Measurements from ENCODE around the gene FAM89A.
A peak's percentile ranks its signal among the peaks of the same experiment; 100 is the strongest.
"Not testable (repeated sequence)": the region's sequence is repeated elsewhere in the genome, so short reads cannot be mapped to it uniquely, and the experiment has no call there.

The FAM89A gene

DNA sequence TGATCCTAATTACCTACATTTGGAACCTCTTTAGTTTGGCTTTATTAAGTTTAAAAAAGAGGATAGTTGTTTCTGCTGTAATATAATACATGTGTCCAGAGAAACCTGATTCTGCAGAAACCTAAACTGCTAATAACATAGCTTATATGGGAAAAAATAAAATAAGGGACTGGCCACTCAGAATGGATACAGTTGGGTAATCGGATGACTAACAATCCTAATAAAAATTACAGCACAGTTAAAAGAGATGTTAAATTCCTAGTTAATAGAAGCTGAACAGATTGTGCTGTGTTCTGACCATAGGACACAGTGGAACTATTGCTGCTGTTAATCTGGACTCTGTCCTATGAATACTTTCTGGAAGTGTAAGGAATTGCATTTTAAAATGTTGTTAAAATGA is 45.2 kb downstream of the FAM89A start:
- no peak for DNase-seq

DNA sequence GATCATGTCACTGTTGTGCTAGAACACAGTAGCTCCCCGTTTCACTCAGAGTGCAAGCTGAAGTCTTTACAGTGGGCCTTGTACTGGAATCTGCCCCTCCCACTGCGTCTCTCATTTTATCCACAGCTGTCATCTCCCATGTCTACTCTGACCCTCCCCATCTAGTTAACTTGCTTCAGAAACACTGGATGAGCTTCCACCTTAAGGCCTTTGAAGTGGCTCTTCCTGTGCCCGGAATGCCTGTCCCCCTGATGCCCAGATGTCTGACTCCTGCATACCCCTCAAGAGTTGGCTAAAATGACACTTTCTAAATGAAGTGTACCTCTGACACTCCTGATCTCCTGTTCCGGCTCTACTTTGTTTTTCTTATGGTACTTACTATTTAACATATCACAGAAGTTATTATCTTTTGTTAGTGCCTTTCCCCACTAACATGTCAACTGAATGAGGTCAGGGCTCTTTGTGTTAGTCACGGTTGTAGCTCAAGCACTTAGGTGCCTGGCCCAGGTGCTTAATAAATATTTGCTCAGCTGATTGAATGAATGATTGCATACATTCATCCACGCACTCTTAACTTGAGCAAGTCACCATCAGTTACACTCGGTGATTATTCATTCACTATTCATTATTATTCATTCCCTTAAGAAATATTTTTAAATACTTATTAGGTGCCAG is 47.8 kb downstream of the FAM89A start:
- DNase-seq = no peak

DNA sequence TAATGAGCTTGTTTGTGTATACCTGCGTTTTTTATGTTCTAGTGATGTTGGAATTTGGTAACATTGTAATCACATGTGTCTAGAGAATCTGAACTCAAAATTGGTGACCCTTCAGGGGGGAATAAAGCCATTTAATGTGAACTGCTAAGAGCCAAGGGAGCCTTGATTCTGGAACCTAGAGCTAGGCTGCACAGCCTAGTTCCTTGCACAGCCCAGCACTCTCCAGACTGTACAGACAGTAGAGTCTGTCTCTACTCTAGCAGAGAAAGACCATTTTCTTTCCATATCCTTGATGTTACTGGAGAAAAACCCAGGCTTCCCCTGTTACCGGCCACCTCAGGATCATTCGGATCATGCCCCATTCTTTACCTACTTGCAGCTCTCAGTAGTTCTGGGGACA is 52.6 kb downstream of the FAM89A start:
- no peak for DNase-seq

DNA sequence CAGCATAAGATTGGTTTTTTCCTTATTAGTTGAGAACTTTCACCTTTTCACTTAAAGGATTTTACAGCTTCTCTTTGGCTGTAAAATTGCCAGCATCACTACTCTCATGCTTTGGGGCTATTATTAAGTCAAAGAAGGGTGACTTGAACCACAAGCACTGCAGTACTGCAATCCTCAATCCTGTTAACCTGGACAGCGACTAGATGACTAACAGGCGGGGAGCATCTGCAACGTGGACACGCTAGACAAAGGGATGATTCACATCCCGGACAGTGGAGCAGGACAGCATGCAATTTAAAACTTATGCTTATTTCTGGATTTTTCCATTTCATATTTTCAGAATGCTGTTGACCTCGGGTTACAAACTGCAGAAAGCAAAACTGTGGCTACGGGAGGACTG is 53.1 kb downstream of the FAM89A start:
- DNase-seq = no peak

DNA sequence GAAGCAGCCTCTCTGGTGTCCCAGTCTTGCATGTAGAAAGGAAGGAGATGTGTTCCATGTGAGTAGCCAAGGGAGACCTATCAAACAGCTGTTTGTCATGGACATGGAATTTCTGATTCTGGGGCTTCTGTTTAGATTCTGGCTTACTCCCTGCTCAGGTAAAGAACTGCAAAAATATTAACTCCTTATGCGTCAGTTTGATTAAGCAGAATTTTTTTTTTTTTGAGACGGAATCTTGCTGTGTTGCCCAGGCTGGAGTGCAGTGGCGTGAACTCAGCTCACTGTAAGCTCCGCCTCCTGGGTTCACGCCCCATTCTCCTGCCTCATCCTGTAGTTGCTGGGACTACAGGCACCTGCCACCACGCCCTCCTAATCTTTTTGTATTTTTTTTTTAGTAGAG is 54.3 kb downstream of the FAM89A start:
- DNase-seq = no peak

DNA sequence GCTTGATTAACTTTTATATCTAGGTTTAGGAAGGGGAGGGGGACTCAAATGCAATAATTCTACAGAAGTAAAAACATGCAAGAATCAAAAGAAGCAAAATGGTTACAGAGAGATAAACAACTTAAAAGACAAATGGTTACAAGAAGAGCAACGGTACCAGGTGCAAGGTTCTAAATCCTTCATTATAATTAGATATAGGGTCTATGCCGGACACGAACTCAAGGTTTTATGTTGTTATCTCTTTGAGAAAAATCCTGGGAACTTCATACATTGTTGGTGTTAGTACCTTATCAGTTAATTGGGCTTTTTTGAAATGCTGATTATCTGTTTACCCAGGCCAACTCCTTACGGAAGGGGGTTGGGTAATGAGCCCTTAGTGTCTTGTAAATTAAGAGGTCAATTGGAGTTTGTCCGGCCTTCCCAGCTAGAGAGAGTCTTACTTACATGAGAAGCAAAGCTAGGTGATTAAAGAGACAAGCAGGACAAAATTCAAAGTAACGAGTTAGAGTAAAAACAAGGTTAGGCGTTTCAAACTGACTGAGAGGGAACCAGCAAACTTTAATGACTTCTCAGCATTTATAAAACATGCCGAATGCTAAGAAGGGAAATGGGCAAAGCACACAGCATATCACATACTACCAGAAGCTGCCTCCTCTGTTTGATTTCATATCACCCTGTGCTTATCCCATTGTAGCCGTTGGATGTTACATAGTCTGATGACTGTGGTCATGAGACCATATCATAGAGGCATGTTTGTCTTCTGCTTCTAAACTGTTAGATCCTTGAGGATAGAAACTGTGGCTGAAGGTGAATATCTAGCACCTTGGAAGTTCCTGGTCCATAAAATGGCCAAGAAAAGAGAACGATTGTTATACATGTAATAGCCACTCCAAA is 55.2 kb downstream of the FAM89A start:
- DNase-seq = not testable (repeated sequence)

DNA sequence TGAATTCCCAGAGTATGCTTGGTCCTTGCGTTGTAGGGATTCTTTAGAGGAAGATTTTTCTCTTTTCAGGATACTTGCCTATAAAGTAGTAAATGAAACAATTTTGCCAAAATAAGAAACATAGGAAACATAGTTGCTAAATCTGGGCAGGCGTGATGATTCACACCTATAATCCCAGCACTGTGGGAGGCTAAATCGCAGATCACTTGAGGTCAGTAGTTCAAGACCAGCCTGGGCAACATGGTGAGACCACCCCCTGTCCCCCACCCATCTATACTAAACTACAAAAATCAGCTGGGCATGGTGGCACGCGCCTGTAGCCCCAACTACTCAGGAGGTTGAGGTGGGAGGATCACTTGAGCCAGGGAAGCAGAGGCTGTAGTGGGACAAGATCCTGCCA is 56.2 kb downstream of the FAM89A start:
- no peak for DNase-seq

DNA sequence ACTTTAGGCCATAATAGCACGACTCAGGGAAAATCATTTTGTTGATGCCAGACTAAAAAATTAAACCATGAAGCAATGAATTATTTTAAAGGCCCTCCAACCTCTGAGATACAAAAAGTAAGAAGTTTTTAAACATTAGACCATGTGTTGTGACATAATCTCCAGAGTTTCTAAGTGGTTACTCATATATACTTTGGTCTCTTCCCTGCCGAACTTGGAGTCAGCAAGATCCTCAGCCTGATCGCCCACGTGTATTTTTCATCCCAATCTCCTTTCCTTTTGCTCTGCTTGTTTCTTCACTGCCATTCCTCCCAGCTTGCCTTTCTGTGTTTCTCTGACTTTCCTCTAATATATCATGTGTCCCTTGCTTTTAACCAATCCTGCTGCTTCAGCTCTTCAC is 57.4 kb downstream of the FAM89A start:
- DNase-seq = no peak

DNA sequence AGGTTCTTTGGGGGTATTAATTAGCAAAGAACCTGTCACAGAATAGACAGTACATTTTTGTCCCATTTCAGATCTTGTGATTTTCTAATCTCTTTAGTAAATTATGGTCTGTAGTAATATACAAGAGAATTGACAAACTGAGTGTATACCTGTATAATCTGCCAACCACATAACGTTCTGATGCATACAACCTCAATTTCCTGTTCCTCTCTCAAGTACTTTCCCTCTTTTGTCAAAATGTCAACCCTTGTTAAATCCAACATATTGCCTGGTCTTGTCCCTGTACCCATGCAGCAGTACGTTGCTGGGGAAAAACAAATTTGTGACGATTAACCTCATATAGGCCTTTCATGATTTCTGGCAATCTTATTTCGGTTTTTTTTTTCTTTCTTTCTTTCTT is 60.1 kb downstream of the FAM89A start:
- no peak for DNase-seq

DNA sequence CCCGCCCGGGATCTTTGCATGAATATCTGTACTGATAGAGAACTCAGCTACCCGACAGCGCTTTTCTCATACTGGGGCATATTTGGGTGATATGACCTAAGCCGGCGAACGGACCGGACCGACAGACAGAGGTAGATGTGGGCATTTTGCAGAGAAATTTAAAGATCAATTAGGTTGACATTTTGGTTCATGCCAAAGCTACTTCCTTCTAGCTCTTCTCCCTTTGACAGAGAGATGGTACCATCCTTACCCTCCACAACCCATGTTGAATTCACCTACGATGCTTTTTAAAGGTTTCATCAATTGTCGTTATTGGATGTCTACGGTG is 60.7 kb downstream of the FAM89A start:
- no peak for DNase-seq

DNA sequence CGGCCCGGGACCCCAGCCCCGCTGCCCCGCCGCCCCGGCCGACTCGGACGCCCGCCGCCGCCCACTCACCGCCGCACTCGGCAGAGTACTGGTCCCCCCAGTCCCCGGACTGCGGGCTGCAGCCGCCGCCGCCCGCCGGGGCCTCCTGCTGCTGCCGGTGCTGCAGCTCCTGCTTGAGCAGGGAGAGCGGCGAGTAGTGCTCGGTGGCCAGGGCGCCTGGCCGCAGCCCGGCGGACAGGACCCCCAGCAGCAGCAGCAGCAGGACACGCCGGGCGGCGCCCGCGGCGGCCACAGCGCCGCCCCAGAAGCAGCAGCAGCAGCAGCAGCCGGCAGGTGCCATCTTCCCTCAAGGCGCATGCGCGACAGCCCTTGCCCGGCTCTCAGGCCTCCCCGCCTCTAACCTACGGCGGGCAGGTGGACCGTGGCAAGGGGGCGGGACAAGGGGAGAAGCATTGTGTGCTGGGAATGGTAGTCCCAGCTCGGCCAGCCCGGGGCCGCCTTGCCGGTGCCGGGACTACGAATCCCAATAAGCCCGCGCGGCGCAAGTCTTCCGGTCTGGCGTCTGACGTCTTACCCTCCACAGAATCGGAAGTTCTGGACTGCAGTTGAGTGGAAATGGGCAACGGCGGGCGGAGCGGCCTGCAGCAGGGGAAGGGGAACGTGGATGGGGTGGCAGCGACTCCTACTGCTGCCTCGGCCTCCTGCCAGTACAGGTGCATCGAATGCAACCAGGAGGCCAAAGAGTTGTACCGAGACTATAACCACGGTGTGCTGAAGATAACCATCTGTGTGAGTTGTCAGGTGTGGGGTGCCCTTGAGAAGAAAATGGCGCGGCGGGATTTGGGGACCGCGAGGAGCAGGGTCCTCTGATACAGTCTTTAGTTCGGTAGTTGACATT is 61.3 kb downstream of the FAM89A start, which contains the start of the genes ARV1 and TTC13:
ARV1 (plus strand) TSS at position 604 of the 898 bp plus-strand sequence; CDS start at position 616, 12 bp downstream.
TTC13 (minus strand) TSS at position 371 of the 898 bp plus-strand sequence; CDS start at position 340, 31 bp downstream.
- peak; percentile 93 for DNase-seq

DNA sequence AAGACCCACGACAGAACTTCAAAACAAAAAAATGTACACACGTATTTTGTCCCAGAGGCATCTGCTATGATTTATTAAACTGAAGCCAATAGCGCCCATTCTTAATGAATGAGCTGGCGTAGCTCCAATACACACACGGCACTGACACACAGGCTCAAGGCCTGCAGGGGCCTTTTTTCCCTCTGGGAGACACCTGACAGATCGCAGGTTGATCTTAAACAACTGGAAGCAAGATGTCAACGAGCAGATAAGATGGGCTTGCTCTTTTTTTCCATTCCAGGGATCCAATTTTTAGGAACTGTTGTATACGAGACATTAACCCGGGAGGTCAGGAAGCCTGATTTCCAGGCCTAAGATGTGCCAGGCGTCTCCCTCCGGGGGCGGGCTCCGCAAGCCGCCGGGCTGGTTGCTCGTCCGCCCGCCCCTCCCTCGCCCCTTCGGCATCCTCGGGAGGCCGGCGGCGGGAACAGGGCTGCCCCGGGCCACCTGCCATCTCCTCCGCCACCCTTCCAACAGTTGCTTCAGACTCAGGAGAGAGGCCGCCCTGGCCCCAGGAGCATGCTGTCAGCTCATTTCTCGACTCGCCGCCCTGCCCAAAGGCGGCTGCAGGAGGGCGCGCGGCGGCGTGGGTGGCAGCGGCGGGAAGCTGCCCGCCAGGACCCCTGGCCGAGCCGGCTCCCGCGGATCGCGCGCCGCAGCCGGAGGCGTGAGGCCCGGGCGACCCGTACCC is 62.1 kb downstream of the FAM89A start:
- DNase-seq = peak; percentile 74

DNA sequence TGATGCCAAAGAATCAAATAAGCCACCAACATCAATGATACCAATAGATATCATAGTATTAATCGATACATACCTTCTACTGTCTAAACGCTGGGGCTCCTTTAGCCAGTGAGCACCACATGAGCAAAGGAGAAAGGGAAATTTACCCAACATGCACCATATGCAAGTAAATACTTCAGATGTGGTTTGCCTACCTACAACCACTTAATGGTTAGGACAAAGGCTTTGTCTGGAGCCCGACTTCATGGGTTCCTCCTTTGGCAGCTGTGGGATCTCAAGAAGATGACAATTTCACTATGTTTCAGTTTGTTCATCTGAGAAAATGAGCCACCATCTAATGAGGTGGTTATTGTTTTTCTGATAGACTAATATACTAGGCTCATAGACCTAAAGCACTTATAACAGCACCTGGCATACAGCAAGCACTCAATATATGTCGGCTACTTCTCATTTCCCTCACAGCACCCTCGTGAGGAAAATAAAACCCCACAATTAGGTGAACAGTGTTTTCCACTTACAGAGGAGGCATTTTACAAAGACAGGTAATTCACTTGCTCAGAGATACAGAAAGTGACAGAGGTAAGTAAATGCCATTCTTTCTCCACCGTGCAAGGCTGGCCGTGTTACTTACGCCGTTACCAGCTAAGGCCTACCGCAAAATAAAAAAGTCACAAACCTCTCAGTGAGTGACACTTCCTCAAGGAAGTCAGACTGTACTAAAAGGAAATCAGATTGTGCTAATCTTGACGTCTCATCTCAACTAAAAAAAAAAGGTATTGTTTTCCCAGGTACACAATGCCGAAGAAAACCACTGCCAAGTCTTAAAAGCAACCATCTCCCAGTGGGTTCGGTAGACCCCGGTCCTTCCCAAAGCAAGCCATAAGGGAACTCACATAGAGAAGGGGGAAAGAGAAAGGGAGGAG is 63.0 kb downstream of the FAM89A start:
- DNase-seq = peak; percentile 6

DNA sequence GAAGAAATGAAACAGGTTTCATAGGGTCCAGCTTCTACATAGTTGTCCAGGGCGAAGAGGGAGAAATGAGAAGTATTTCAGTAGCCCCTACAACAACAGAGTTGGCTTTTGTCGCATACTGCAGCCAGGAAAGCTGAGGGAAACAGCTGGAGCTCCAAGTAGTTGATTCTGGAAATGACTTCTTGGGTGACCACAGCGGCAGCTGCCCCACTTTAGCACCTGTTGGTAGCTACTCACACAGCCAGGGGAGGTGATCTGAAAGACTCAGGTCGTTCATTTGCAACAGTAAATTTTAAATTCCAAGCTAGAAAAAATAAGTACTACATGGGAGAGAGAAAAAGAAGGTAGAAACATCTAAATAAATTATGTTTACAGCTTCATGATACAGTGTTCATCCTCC is 63.7 kb downstream of the FAM89A start:
- no peak for DNase-seq

DNA sequence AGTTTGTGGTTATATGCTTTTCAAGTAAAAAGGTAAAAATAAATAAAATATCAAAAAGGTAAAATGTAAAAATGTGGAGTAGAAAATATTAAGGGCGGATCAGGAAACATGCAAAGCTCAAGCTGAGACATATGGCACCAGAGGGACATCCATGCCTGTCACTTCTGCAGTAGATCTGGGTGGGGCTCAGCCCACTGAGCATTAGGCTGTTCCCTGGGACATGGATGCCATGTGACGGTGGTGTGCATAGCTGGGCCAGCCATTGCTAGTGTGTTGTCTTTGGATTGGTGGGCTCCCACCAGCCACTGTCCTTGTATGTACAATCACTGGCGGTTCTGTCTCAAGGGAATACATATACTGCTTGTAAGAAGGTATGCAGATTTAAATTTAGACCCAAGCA is 64.4 kb downstream of the FAM89A start:
- DNase-seq = no peak

DNA sequence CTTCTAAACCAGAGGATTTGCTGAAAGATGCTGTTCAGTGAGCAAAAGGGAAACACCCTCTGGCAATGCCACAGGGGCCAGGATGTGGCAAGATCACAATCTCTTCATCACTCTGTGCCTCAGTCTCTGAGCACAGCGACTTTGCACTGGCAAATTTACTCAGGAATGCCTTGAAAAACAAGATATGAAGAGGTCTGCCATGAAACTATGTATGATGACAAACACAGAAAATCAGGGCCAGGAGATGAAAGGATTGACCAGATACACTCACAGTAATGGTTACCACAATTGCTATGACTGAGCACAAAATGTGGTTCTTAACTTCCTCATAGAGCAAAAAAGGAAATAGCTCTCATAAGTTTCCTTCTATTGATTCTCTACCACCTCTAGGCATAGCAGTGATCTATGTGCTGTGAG is 67.2 kb downstream of the FAM89A start:
- DNase-seq = no peak

DNA sequence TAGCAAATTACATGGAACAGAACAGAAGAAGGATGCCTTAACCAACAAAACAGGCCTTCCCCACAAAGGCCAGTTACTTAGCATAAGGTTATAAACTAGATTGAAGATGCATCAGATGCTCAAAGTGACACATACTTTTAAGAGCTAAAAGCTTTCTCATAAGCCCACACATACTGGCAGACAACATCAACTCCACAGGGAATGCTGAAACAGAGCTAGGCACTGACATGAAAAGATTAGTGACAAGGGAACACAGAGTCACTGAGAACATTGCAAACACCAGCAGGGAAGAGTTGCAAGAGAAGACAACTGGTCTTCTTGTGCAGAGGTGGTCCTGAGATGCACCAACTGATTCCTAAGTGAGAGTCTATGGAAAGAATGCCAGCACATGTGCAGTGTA is 68.3 kb downstream of the FAM89A start:
- no peak for DNase-seq

DNA sequence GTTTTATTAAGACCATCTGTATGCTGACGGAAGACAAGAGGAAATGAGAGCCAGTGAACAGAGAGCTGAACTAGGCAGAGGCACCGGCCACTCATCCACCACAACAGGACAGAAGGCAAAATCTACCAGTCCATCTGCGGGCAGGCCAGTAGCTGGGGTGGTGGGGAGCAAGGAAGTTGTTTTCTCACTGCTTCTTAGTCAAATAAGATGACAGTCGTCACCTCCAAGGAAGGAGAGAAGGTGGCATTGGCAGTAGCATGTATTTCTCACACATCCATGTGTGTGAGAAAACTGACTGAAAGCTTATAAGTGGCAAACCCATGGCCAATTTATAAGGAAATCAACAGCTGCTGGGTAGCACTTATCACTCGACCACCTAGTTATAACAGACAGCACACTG is 69.6 kb downstream of the FAM89A start:
- no peak for DNase-seq
